ENCODE results near the gene MFF. TPM values are rescaled to one million over a fixed set of nuclear protein-coding genes. Genes with fewer than 3 reads are reported as not detected.
A peak's percentile ranks its signal among the peaks of the same experiment; 100 is the strongest.

Gene MFF
- total RNA-seq, 1 experiment from 2014 or later = 103 TPM

DNA sequence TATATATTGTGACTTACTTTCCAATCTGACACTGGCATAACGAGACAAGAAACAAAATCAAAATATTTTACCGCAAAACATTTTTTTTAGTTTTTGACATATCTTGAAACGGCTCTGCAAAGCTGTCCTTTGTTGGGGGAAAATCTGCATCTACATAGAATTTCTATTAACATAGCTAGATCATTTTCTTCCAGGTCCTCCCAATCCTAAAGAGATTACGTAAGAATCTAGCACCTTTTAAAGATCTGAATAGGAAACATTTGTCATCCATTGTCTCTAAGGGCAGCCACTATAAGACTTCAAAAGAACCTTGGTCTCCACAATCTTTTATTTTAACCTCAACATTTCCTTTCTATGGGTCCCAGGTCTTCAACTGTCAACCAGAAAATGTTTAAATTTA lies 1.2 kb upstream of the MFF start:
- Histone ChIP-seq H4K20me1 (ENCODE audit: low read length) (0 out of 2 replicates have a peak, but pooled peaks cover 3% of the 10 kb centered on the region), H3K27me3 (ENCODE audit: low read length) (no peaks in the 10 kb centered on the region), H3K4me2 (ENCODE audit: low read length) (no peak overlapping the region), H3K9ac (ENCODE audit: low read length) (no peak overlapping the region), H3K27ac (ENCODE audit: low read length) (no peak overlapping the region), H3K36me3 (ENCODE audit: low read depth, low read length) (no peaks in the 10 kb centered on the region), H3K4me1 (ENCODE audit: insufficient read depth, low read length) (peaks cover 20% of the 10 kb centered on the region), H3K9me2 (replicated peaks; ENCODE audit: low read length) (no peaks in the 10 kb centered on the region), H3K9me3 (ENCODE audit: low read length) (no peaks in the 10 kb centered on the region), H3K79me2 (ENCODE audit: low read length) (peaks cover 36% of the 10 kb centered on the region), H2AFZ (ENCODE audit: low read length) (no peak overlapping the region), H3K4me3 (ENCODE audit: low read length) (no peak overlapping the region), H3F3A (ENCODE audit: low read length, unreplicated experiment) (no peaks in the 10 kb centered on the region)
- ChIA-PET POLR2A (ENCODE audit: unreplicated experiment) (no interaction called here), CTCF (interaction anchor here (0.6 kb wide), 1 partner anchor 222 kb away, joined by 3 read pairs; no protein-coding TSS in a partner anchor)
- DNase-seq (no peak), ATAC-seq (no peak)
- intact Hi-C loops (cut with micrococcal nuclease) = loop anchor here (2.0 kb wide), 1 partner anchor 193 kb away; no protein-coding TSS in a partner anchor
- TF ChIP-seq EZH2phosphoT487 (IDR thresholded peaks at IDR 0.05; ENCODE audit: borderline replicate concordance, low read length) = no peak
- no peak for TF ChIP-seq EZH2 (IDR thresholded peaks at IDR 0.05; ENCODE audit: low read length, unreplicated experiment)
- TF ChIP-seq, protein P1, sequence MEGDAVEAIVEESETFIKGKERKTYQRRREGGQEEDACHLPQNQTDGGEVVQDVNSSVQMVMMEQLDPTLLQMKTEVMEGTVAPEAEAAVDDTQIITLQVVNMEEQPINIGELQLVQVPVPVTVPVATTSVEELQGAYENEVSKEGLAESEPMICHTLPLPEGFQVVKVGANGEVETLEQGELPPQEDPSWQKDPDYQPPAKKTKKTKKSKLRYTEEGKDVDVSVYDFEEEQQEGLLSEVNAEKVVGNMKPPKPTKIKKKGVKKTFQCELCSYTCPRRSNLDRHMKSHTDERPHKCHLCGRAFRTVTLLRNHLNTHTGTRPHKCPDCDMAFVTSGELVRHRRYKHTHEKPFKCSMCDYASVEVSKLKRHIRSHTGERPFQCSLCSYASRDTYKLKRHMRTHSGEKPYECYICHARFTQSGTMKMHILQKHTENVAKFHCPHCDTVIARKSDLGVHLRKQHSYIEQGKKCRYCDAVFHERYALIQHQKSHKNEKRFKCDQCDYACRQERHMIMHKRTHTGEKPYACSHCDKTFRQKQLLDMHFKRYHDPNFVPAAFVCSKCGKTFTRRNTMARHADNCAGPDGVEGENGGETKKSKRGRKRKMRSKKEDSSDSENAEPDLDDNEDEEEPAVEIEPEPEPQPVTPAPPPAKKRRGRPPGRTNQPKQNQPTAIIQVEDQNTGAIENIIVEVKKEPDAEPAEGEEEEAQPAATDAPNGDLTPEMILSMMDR (conservative IDR thresholded peaks at IDR 0.05; ENCODE audit: low read depth, low read length) = no peak
- BruUV-seq (replicated peaks) = no TSS peak

DNA sequence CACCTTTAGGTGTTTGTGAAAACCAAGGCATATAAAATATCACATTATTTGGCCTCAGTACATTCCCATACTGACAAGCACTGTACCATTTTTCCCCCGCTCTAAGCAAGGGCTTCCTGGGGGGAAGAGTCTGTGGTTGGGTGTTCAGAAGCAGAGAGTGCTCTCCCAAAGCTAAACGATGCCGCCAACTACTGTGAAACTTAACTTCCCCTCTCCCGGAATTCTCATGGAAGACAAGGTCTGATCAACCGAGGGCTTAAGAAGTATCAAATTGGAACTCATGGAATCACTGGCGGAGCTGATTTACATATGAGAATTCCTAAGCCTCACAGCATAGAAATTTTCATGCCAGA lies 433 bp upstream of the MFF start:
- intact Hi-C loops (cut with micrococcal nuclease) = loop anchor here (2.0 kb wide), 1 partner anchor 194 kb away; no protein-coding TSS in a partner anchor
- TF ChIP-seq EZH2 (IDR thresholded peaks at IDR 0.05; ENCODE audit: low read length, unreplicated experiment) (no peak), EZH2phosphoT487 (IDR thresholded peaks at IDR 0.05; ENCODE audit: borderline replicate concordance, low read length) (no peak)
- TF ChIP-seq, protein P1 (conservative IDR thresholded peaks at IDR 0.05; ENCODE audit: low read depth, low read length) = no peak
- DNase-seq (no peak), ATAC-seq (no peak)
- H3F3A ChIP-seq (ENCODE audit: low read length, unreplicated experiment) = no peaks in the 10 kb centered on the region
- no peaks in the 10 kb centered on the region for H3K9me2 ChIP-seq (replicated peaks; ENCODE audit: low read length)
- CTCF ChIA-PET = no interaction called here
- peaks cover 27% of the 10 kb centered on the region for H3K4me1 ChIP-seq (ENCODE audit: insufficient read depth, low read length)
- POLR2A ChIA-PET (ENCODE audit: unreplicated experiment) = no interaction called here
- H2AFZ ChIP-seq (ENCODE audit: low read length) = peak overlapping the region; percentile 99
- peak overlapping the region; percentile 90 for H3K9ac ChIP-seq (ENCODE audit: low read length)
- peak overlapping the region; percentile 88 for H3K4me2 ChIP-seq (ENCODE audit: low read length)
- H3K27me3 ChIP-seq (ENCODE audit: low read length) = no peaks in the 10 kb centered on the region
- peak overlapping the region; percentile 86 for H3K4me3 ChIP-seq (ENCODE audit: low read length)
- peak overlapping the region; percentile 41; the same call in 1 of the 2 replicates for H3K27ac ChIP-seq (ENCODE audit: low read length)
- H3K79me2 ChIP-seq (ENCODE audit: low read length) = peaks cover 44% of the 10 kb centered on the region
- 0 out of 2 replicates have a peak, but pooled peaks cover 3% of the 10 kb centered on the region for H4K20me1 ChIP-seq (ENCODE audit: low read length)
- H3K36me3 ChIP-seq (ENCODE audit: low read depth, low read length) = no peaks in the 10 kb centered on the region
- H3K9me3 ChIP-seq (ENCODE audit: low read length) = no peaks in the 10 kb centered on the region
- BruUV-seq (replicated peaks) = TSS peak; percentile 86

DNA sequence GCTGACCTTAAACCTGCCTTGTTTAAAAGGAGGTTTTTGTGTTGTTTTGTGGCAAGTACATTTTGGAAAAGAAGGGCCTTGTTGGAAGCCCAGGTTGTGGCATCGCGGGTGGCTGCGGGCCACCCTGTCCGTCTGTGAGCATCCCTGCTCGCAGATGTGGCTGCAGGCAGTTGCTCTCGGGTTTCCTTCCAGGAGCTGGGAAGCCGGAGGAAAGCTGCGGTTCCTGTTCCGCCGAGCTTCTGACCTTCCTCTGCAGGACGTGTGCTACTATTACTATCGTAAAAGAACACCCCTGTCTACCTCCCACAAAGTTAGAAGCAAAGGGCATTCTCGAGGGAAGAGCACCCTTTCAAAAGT lies 766 bp downstream of the MFF start:
- TSS peak; percentile 47 for BruUV-seq (replicated peaks)
- peak overlapping the region; percentile 99 for H2AFZ ChIP-seq (ENCODE audit: low read length)
- no peaks in the 10 kb centered on the region for H3F3A ChIP-seq (ENCODE audit: low read length, unreplicated experiment)
- H4K20me1 ChIP-seq (ENCODE audit: low read length) = 0 out of 2 replicates have a peak, but pooled peaks cover 3% of the 10 kb centered on the region
- H3K27ac ChIP-seq (ENCODE audit: low read length) = peak overlapping the region; percentile 59
- H3K4me3 ChIP-seq (ENCODE audit: low read length) = peak overlapping the region; percentile 86
- intact Hi-C loops (cut with micrococcal nuclease) = loop anchor here (1.0 to 2.0 kb wide), 2 partner anchors 88 to 195 kb away; no protein-coding TSS in a partner anchor
- no peaks in the 10 kb centered on the region for H3K9me2 ChIP-seq (replicated peaks; ENCODE audit: low read length)
- H3K4me1 ChIP-seq (ENCODE audit: insufficient read depth, low read length) = peaks cover 31% of the 10 kb centered on the region
- H3K36me3 ChIP-seq (ENCODE audit: low read depth, low read length) = 0 out of 2 replicates have a peak, but pooled peaks cover under 1% of the 10 kb centered on the region
- DNase-seq (peak; percentile 62), ATAC-seq (peak; percentile 58)
- peaks cover 54% of the 10 kb centered on the region for H3K79me2 ChIP-seq (ENCODE audit: low read length)
- H3K9ac ChIP-seq (ENCODE audit: low read length) = peak overlapping the region; percentile 90
- no peaks in the 10 kb centered on the region for H3K27me3 ChIP-seq (ENCODE audit: low read length)
- peak overlapping the region; percentile 88 for H3K4me2 ChIP-seq (ENCODE audit: low read length)
- no peaks in the 10 kb centered on the region for H3K9me3 ChIP-seq (ENCODE audit: low read length)
- ChIA-PET CTCF (interaction anchor here (0.6 kb wide), 1 partner anchor 1661 kb away, joined by 5 read pairs; no protein-coding TSS in a partner anchor), POLR2A (ENCODE audit: unreplicated experiment) (interaction anchor here (0.6 kb wide), 1 partner anchor 121 kb away, joined by 3 read pairs; no protein-coding TSS in a partner anchor)
- TF ChIP-seq EZH2phosphoT487 (IDR thresholded peaks at IDR 0.05; ENCODE audit: borderline replicate concordance, low read length) (no peak), EZH2 (IDR thresholded peaks at IDR 0.05; ENCODE audit: low read length, unreplicated experiment) (no peak)
- TF ChIP-seq, protein P1 (conservative IDR thresholded peaks at IDR 0.05; ENCODE audit: low read depth, low read length) = no peak

Measured in PC-3 (cell line).